ENCODE results near the gene RBM4. TPM values are rescaled to one million over a fixed set of nuclear protein-coding genes. Genes with fewer than 3 reads are reported as not detected.

The RBM4 gene
- polyA plus RNA-seq, 3 donors = 112 to 153 (median 153) TPM

- Histone ChIP-seq H3K27me3 (ENCODE audit: control insufficient read depth in 2 of 2, insufficient read depth in 2 of 2, low read length in 2 of 2) (no peaks in the 10 kb centered on the region), H3K79me2 (ENCODE audit: insufficient read depth, low read length) (peaks cover 96% of the 10 kb centered on the region), H3K4me2 (replicated peaks; ENCODE audit: extremely low read depth, low read length, poor library complexity, severe bottlenecking) (no peak overlapping the region), H3K9me3 (replicated peaks in 1 of 2; ENCODE audit: control insufficient read depth in 1 of 2, insufficient read depth in 1 of 2, low read length in 2 of 2) (no peaks in the 10 kb centered on the region), H3K4me1 (ENCODE audit: control insufficient read depth in 1 of 2, insufficient read depth in 2 of 2, low read length in 2 of 2) (peaks cover 35 to 36% of the 10 kb centered on the region in 2 donors), H4K20me1 (ENCODE audit: insufficient read depth, low read length) (peaks cover 75% of the 10 kb centered on the region), H2AFZ (ENCODE audit: insufficient read depth, low read depth, low read length, poor library complexity, severe bottlenecking) (no peak overlapping the region), H3K36me3 (replicated peaks in 1 of 2; ENCODE audit: control insufficient read depth in 1 of 2, insufficient read depth in 2 of 2, low read length in 2 of 2) (peaks cover 26 to 45% of the 10 kb centered on the region in 2 donors), H3K9ac (ENCODE audit: insufficient read depth, low read length, poor library complexity, severe bottlenecking) (no peak overlapping the region), H3K27ac (ENCODE audit: low read depth in 1 of 2, low read length in 2 of 2) (peak overlapping the region in 1 of 2 donors; percentile 46), H3K4me3 (replicated peaks in 1 of 3; ENCODE audit: low read depth in 2 of 3, low read length in 3 of 3) (no peak overlapping the region)
- peak overlapping the region in 3 of 7 donors; percentile 3 to 63 (median 25) for H3K27ac Mint-ChIP-seq
- WGBS (ENCODE audit: insufficient coverage) = 94% methylated on average over 2 of the region's 3 CpGs
- TF ChIP-seq, protein P1, sequence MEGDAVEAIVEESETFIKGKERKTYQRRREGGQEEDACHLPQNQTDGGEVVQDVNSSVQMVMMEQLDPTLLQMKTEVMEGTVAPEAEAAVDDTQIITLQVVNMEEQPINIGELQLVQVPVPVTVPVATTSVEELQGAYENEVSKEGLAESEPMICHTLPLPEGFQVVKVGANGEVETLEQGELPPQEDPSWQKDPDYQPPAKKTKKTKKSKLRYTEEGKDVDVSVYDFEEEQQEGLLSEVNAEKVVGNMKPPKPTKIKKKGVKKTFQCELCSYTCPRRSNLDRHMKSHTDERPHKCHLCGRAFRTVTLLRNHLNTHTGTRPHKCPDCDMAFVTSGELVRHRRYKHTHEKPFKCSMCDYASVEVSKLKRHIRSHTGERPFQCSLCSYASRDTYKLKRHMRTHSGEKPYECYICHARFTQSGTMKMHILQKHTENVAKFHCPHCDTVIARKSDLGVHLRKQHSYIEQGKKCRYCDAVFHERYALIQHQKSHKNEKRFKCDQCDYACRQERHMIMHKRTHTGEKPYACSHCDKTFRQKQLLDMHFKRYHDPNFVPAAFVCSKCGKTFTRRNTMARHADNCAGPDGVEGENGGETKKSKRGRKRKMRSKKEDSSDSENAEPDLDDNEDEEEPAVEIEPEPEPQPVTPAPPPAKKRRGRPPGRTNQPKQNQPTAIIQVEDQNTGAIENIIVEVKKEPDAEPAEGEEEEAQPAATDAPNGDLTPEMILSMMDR (IDR thresholded peaks at IDR 0.05) = no peak
- peaks cover 33% of the 10 kb centered on the region for H3K4me1 Mint-ChIP-seq
- peaks cover 24 to 51% of the 10 kb centered on the region in 2 donors for H3K36me3 Mint-ChIP-seq
- no peak for DNase-seq
- H3K9me3 Mint-ChIP-seq = peaks cover 0 to 2% (median 0%) of the 10 kb centered on the region in 7 donors
- H3K27me3 Mint-ChIP-seq (ENCODE audit: low read depth in 3 of 3) = no peaks in the 10 kb centered on the region
- intact Hi-C loops (cut with micrococcal nuclease) = loop anchor here in 1 of 2 donors (5.0 kb wide), 1 partner anchor 41 kb away; the partner anchor contains the start of gene RBM4B
- H3K4me3 Mint-ChIP-seq = no peak overlapping the region
These were observed 2.1 kb upstream of the RBM4 start for GRCh38 chr11:66636411-66636810.

DNA sequence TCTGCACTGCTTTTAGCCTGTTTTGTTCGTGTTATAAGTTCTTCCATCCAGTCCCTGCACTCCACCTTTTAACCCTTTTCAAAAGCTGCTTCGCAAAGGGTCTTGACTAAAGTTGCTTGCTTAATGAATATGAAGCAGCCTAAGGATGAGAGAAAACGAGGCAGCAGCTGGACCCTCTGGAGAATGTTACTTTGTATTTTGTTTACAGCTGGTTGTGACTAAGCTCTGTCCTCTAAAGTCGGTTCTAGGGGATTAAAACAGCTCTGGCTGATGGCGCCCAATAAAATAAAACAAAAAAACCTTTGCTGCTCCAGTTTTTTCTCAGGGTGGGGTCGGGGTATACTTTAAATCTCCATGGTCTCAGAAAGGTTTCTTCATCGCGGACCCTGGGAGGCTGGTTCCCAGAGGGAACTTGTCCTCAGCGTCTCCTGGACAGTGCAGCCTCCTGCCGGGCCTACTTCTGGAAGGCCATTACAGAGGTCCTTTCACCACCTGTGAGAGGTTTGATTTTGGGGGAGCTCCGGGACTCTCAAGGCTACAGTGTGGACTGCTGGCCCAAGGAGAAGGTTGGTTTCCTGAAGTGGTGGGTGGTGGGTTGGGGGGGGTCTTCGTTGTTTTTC lies 836 bp upstream of the RBM4 start:
- Histone ChIP-seq H3K27me3 (ENCODE audit: control insufficient read depth in 2 of 2, insufficient read depth in 2 of 2, low read length in 2 of 2) (no peaks in the 10 kb centered on the region), H3K4me3 (replicated peaks in 1 of 3; ENCODE audit: low read depth in 2 of 3, low read length in 3 of 3) (peak overlapping the region; percentile 21 to 99 (median 94)), H3K9ac (ENCODE audit: insufficient read depth, low read length, poor library complexity, severe bottlenecking) (peak overlapping the region; percentile 88), H3K79me2 (ENCODE audit: insufficient read depth, low read length) (peaks cover 96% of the 10 kb centered on the region), H3K9me3 (replicated peaks in 1 of 2; ENCODE audit: control insufficient read depth in 1 of 2, insufficient read depth in 1 of 2, low read length in 2 of 2) (no peaks in the 10 kb centered on the region), H3K4me1 (ENCODE audit: control insufficient read depth in 1 of 2, insufficient read depth in 2 of 2, low read length in 2 of 2) (peaks cover 43 to 45% of the 10 kb centered on the region in 2 donors), H4K20me1 (ENCODE audit: insufficient read depth, low read length) (peaks cover 75% of the 10 kb centered on the region), H2AFZ (ENCODE audit: insufficient read depth, low read depth, low read length, poor library complexity, severe bottlenecking) (peak overlapping the region; percentile 69), H3K27ac (ENCODE audit: low read depth in 1 of 2, low read length in 2 of 2) (peak overlapping the region; percentile 92 to 94), H3K36me3 (replicated peaks in 1 of 2; ENCODE audit: control insufficient read depth in 1 of 2, insufficient read depth in 2 of 2, low read length in 2 of 2) (peaks cover 37 to 50% of the 10 kb centered on the region in 2 donors), H3K4me2 (replicated peaks; ENCODE audit: extremely low read depth, low read length, poor library complexity, severe bottlenecking) (peak overlapping the region; percentile 68)
- Mint-ChIP-seq H3K36me3 (peaks cover 33 to 59% of the 10 kb centered on the region in 2 donors), H3K27ac (peak overlapping the region; percentile 88 to 96 (median 93)), H3K4me3 (peak overlapping the region; percentile 89 to 95), H3K9me3 (peaks cover 0 to 2% (median 0%) of the 10 kb centered on the region in 7 donors), H3K27me3 (ENCODE audit: low read depth in 3 of 3) (no peaks in the 10 kb centered on the region), H3K4me1 (peaks cover 44% of the 10 kb centered on the region)
- TF ChIP-seq, protein P1 (IDR thresholded peaks at IDR 0.05) = no peak
- DNase-seq = no peak
- 55% methylated on average over 9 of the region's 12 CpGs for whole genome bisulfite sequencing (ENCODE audit: insufficient coverage)
- intact Hi-C loops (cut with micrococcal nuclease) = loop anchor here in 1 of 2 donors (2.0 to 5.0 kb wide), 2 partner anchors 21 to 40 kb away; partner anchors contain the start of genes RBM14 and RBM4B

Data from CD14-positive monocyte (primary cell).